HepG2 (cell line): ENCODE measurements around the gene LCN12. TPM values are rescaled to one million over a fixed set of nuclear protein-coding genes. Genes with fewer than 3 reads are reported as not detected.

Experiments used
- ATAC-seq: fragments of 200-7000 bp; cut with Tn5 transposase; 3 replicates; pipeline ENCODE4 v1.9.1; 2020; ENCODE audit warnings: mild to moderate bottlenecking, moderate library complexity
- BruUV-seq: library from RNA; stranded (reverse); fragments of 400-500 nt; replicated peaks from 2 replicates; lab custom pipeline; 2021; lab: Mats Ljungman, UMichigan
- CTCF ChIA-PET: fragments of 300-600 bp; formaldehyde crosslinking; extraction: SDS; loops from one replicate; lab custom pipeline; 2021; ENCODE audit warnings: low total read pairs, inconsistent platforms, low intra/inter-chr PET ratio; lab: Yijun Ruan, JAX
- POLR2A ChIA-PET: fragments of 350-600 bp; sonication (Branson Sonifier 250); formaldehyde crosslinking; loops from one replicate; lab custom pipeline; 2020; ENCODE audit warnings: antibody characterized with exemption, inconsistent platforms; lab: Yijun Ruan, JAX
- DNase-seq: peaks from one replicate; pipeline ENCODE4 v3.0.0-alpha.2; 2015; ENCODE audit warnings: low spot score
- FAIRE-seq: peaks from 3 replicates; lab custom pipeline; 2011; peaks lifted over from hg19 to GRCh38; lab: Jason Lieb, UNC
- H2AFZ ChIP-seq: one replicate; pipeline ENCODE4 v1.6.1; 2011; ENCODE audit warnings: low read length, inconsistent platforms
- H3K27ac ChIP-seq: fragments of 300-600 bp; 3 replicates; pipeline ENCODE4 v1.8.0; 2011; ENCODE audit warnings: mixed run types, mild to moderate bottlenecking, mixed read lengths, low read length, inconsistent platforms; ENCODE audit not compliant: insufficient read depth; ENCODE audit errors: extremely low read length
- H3K27me3 ChIP-seq, 2 experiments: fragments of 200-600 bp in 1 of 2; 2 replicates in 1 of 2; 3 replicates in 1 of 2; pipeline versions ENCODE4 v1.6.0 to v1.8.0; 2011; ENCODE audit warnings: low read length in 2 of 2, mild to moderate bottlenecking in 2 of 2, moderate library complexity in 2 of 2, inconsistent platforms in 1 of 2; ENCODE audit not compliant: insufficient read depth in 2 of 2, control insufficient read depth in 1 of 2
- H3K36me3 ChIP-seq, 2 experiments: fragments of 200-600 bp in 1 of 2; replicated peaks in 1 of 2; 2 replicates in 1 of 2; 3 replicates in 1 of 2; pipeline versions ENCODE4 v1.5.1 to v1.8.0; 2011; ENCODE audit warnings: low read length in 2 of 2, inconsistent platforms in 1 of 2; ENCODE audit not compliant: insufficient read depth in 2 of 2, control insufficient read depth in 1 of 2
- H3K4me1 ChIP-seq: 2 replicates; pipeline ENCODE4 v1.5.1; 2012; ENCODE audit warnings: low read length, inconsistent platforms; ENCODE audit not compliant: insufficient read depth
- H3K4me2 ChIP-seq: 2 replicates; pipeline ENCODE4 v1.6.0; 2011; ENCODE audit warnings: low read depth, low read length, inconsistent platforms
- H3K4me3 ChIP-seq, 3 experiments: fragments of 200-600 bp in 1 of 3; sonication (generic), shearing (Covaris generic) in 1 of 3; replicated peaks in 1 of 3; 2 replicates each; pipeline ENCODE4 v1.5.1; 2011 to 2016; ENCODE audit warnings: low read length in 3 of 3, inconsistent platforms in 2 of 3, low read depth in 2 of 3, mild to moderate bottlenecking in 2 of 3, control low read depth in 1 of 3, mixed read lengths in 1 of 3; ENCODE audit not compliant: insufficient read depth in 1 of 3
- H3K79me2 ChIP-seq: one replicate; pipeline ENCODE4 v1.6.1; 2011; ENCODE audit warnings: low read length, inconsistent platforms; ENCODE audit not compliant: insufficient read depth
- H3K9ac ChIP-seq: 2 replicates; pipeline ENCODE4 v1.6.0; 2011; ENCODE audit warnings: mild to moderate bottlenecking, low read depth, low read length, inconsistent platforms; ENCODE audit not compliant: insufficient read depth
- H3K9me3 ChIP-seq: 2 replicates; pipeline ENCODE4 v1.5.1; 2012; ENCODE audit warnings: mild to moderate bottlenecking, low read length
- H4K20me1 ChIP-seq: 2 replicates; pipeline ENCODE4 v1.6.0; 2011; ENCODE audit warnings: inconsistent platforms, mild to moderate bottlenecking, low read length, moderate library complexity; ENCODE audit not compliant: insufficient read depth
- ETV5 ChIP-seq: IDR thresholded peaks from 2 replicates; pipeline ENCODE4 v1.6.1; 2018; ENCODE audit warnings: missing biosample characterization, missing genetic modification reagents, inconsistent platforms, borderline replicate concordance
- GTF2F1 ChIP-seq: fragments of 150-350 bp; IDR thresholded peaks from 2 replicates; pipeline ENCODE4 v1.6.1; 2014; ENCODE audit warnings: low read length
- HMGXB4 ChIP-seq, 2 experiments: sonication (generic) in 1 of 2; formaldehyde crosslinking in 1 of 2; IDR thresholded peaks; 2 replicates each; pipeline versions ENCODE4 v1.4.0 to v1.6.1; 2018 to 2020; ENCODE audit warnings: missing genetic modification reagents in 2 of 2, borderline replicate concordance in 1 of 2, low read depth in 1 of 2, mild to moderate bottlenecking in 1 of 2, missing biosample characterization in 1 of 2
- MAFF ChIP-seq: IDR thresholded peaks from 2 replicates; pipeline ENCODE4 v1.6.1; 2011; ENCODE audit warnings: low read depth, low read length, improper control_type of control experiment
- MAFK ChIP-seq, 2 experiments: IDR thresholded peaks in 1 of 2; conservative IDR thresholded peaks in 1 of 2; 2 replicates each; pipeline ENCODE4 v1.6.1; 2011; ENCODE audit warnings: improper control_type of control experiment in 2 of 2, low read length in 2 of 2
- MXD3 ChIP-seq: IDR thresholded peaks from 2 replicates; pipeline ENCODE4 v1.6.1; 2016; ENCODE audit warnings: mild to moderate bottlenecking, missing biosample characterization, missing genetic modification reagents
- MXD4 ChIP-seq: IDR thresholded peaks from 2 replicates; pipeline ENCODE4 v1.6.1; 2016; ENCODE audit warnings: mild to moderate bottlenecking, missing biosample characterization, missing genetic modification reagents
- THYN1 ChIP-seq: sonication (generic); formaldehyde crosslinking; IDR thresholded peaks from 2 replicates; pipeline ENCODE4 v1.8.1; 2023; ENCODE audit warnings: low read depth, mild to moderate bottlenecking, moderate library complexity, missing genetic modification reagents, borderline replicate concordance
- ZBTB46 ChIP-seq: sonication (generic); formaldehyde crosslinking; IDR thresholded peaks from 2 replicates; pipeline ENCODE4 v1.4.0; 2020; ENCODE audit warnings: mild to moderate bottlenecking, missing genetic modification reagents, borderline replicate concordance
- ZBTB8A ChIP-seq: sonication (generic); formaldehyde crosslinking; IDR thresholded peaks from 2 replicates; pipeline ENCODE4 v1.4.0; 2020; ENCODE audit warnings: mild to moderate bottlenecking, low read depth, missing genetic modification reagents, borderline replicate concordance
- ZFP41 ChIP-seq: sonication (generic); formaldehyde crosslinking; IDR thresholded peaks from 2 replicates; pipeline ENCODE4 v1.4.0; 2020; ENCODE audit warnings: mild to moderate bottlenecking, missing genetic modification reagents, borderline replicate concordance
- ZNF33A ChIP-seq: sonication (generic); formaldehyde crosslinking; IDR thresholded peaks from 2 replicates; pipeline ENCODE4 v1.5.1; 2020; ENCODE audit warnings: missing genetic modification reagents, mild to moderate bottlenecking, moderate library complexity, borderline replicate concordance
- ZNF543 ChIP-seq: sonication (generic); formaldehyde crosslinking; IDR thresholded peaks from 2 replicates; pipeline ENCODE4 v1.4.0; 2020; ENCODE audit warnings: mild to moderate bottlenecking, missing genetic modification reagents
- ZNF720 ChIP-seq: sonication (generic); formaldehyde crosslinking; IDR thresholded peaks from 2 replicates; pipeline ENCODE4 v1.4.0; 2020; ENCODE audit warnings: missing genetic modification reagents
- WGBS: methylation state at CpG from one replicate; pipeline ENCODE4 v1.1.6; 2017; ENCODE audit warnings: low lambda C conversion rate; 5-methylcytosine and 5-hydroxymethylcytosine counted together
- in situ Hi-C: cut with HindIII; loops from 2 replicates; pipeline ENCODE4 v1.10.0; 2017; ENCODE audit warnings: low pct_unique_long_range_greater_than_20kb; ENCODE audit not compliant: extremely low pct_ligation_motif_present
- intact Hi-C: fragments of 100-400 bp; cut with micrococcal nuclease; formaldehyde crosslinking; loops from one replicate; pipeline ENCODE4 v1.10.0; 2022; ENCODE audit not compliant: unreplicated experiment
- polyA plus RNA-seq, 8 experiments: library from polyadenylated mRNA; depleted of rRNA in 3 of 8; stranded (reverse) in 7 of 8; unstranded in 1 of 8; fragments of >200 nt; fragmentation: Illumina TruSeq in 4 of 8; extraction: Trizol in 4 of 8; gene quantifications; 2 replicates each; pipeline versions ENCODE4 v1.2.1 to v1.2.3, GENCODE V29; 2011 to 2016; ENCODE audit warnings: low read depth in 4 of 8, missing spikeins in 1 of 8, mixed read lengths in 1 of 8; ENCODE audit not compliant: insufficient read depth in 1 of 8
- total RNA-seq, 5 experiments: library from RNA; depleted of rRNA; stranded (reverse); fragments of >200 nt; fragmentation: Illumina TruSeq; extraction: Trizol; gene quantifications; 2 replicates each; pipeline ENCODE4 v1.2.3, GENCODE V29; 2016; ENCODE audit warnings: low read depth in 1 of 5

The LCN12 gene
- total and polyA plus RNA-seq, 2 of the 13 experiments (the other 11 are each of a cell fraction or from before 2014, with no cell fraction given), result 3.4 to 6.9 TPM

GRCh38 chr9:136935651-136936050 lies 16.4 kb upstream of the LCN12 start:
- in situ Hi-C loops, result no loop called here
- Histone ChIP-seq H3K79me2 (no peaks in the 10 kb centered on the region), H3K9ac (no peak overlapping the region), H3K4me2 (no peak overlapping the region), H4K20me1 (no peaks in the 10 kb centered on the region), H3K4me3 (no peak overlapping the region), H3K9me3 (no peaks in the 10 kb centered on the region), H2AFZ (no peak overlapping the region), H3K4me1 (peaks cover 37% of the 10 kb centered on the region), H3K36me3 (peaks cover 2 to 15% of the 10 kb centered on the region in 2 experiments; a peak in 4 of 5 replicates), H3K27ac (no peak overlapping the region), H3K27me3 (no peaks in the 10 kb centered on the region)
- BruUV-seq, result no TSS peak
- intact Hi-C loops, result loop anchor here (5.0 kb wide), 1 partner anchor 48 kb away; the partner anchor contains the start of gene TRAF2
- no peak for DNase-seq
- POLR2A ChIA-PET, result interaction anchor here (0.7 kb wide), 1 partner anchor 127 kb away, joined by 3 read pairs; no protein-coding TSS in a partner anchor
- ATAC-seq, result no peak
- CTCF ChIA-PET, result no interaction called here
- no peak for FAIRE-seq
- TF ChIP-seq MAFF, result peak; percentile 26; the same call in 1 of the 2 replicates
- peak in 1 of 2 experiments; percentile 33; a peak in 1 of 4 replicates for TF ChIP-seq MAFK (conservative IDR thresholded peaks at IDR 0.05 in 1 of 2, IDR thresholded peaks at IDR 0.05 in 1 of 2; ENCODE audit: low read length in 2 of 2)
- no peak for TF ChIP-seq ZNF543
- TF ChIP-seq ZNF33A (CRISPR knock-in tag), result no peak
- 98% methylated on average over 3 of the region's 3 CpGs for WGBS

- Histone ChIP-seq H3K4me3 (no peak overlapping the region), H3K9me3 (no peaks in the 10 kb centered on the region), H2AFZ (no peak overlapping the region), H3K27ac (no peak overlapping the region), H3K27me3 (no peaks in the 10 kb centered on the region), H3K4me1 (peaks cover 37% of the 10 kb centered on the region), H3K4me2 (no peak overlapping the region), H4K20me1 (no peaks in the 10 kb centered on the region), H3K9ac (no peak overlapping the region), H3K36me3 (peaks cover 4 to 26% of the 10 kb centered on the region in 2 experiments; a peak in 4 of 5 replicates), H3K79me2 (no peaks in the 10 kb centered on the region)
- ChIA-PET POLR2A (no interaction called here), CTCF (no interaction called here)
- DNase-seq, result no peak
- no peak for ATAC-seq
- FAIRE-seq, result no peak
- intact Hi-C loops (loop anchor here (5.0 kb wide), 1 partner anchor 49 kb away; the partner anchor contains the start of gene TRAF2), in situ Hi-C loops (no loop called here)
- BruUV-seq, result no TSS peak
- WGBS, result 96% methylated on average over 6 of the region's 8 CpGs
- TF ChIP-seq HMGXB4 (CRISPR knock-in tag; IDR thresholded peaks at IDR 0.05; ENCODE audit: borderline replicate concordance in 1 of 2, low read depth in 1 of 2), result no peak
- TF ChIP-seq MXD3 (CRISPR knock-in tag), result no peak
- TF ChIP-seq GTF2F1, result no peak
- TF ChIP-seq ZBTB46 (CRISPR knock-in tag), result no peak
- no peak for TF ChIP-seq ZFP41
- TF ChIP-seq ETV5 (CRISPR knock-in tag), result no peak
- no peak for TF ChIP-seq ZNF720 (CRISPR knock-in tag)
- TF ChIP-seq MXD4 (CRISPR knock-in tag), result no peak
- no peak for TF ChIP-seq ZBTB8A (CRISPR knock-in tag)
- no peak for TF ChIP-seq THYN1
These were observed 15.4 kb upstream of the LCN12 start for GRCh38 chr9:136936645-136937170.
